ENCODE results near the gene PLXNA3.

- TF ChIP-seq CTCF (IDR thresholded peaks at IDR 0.05) (no peak), POLR2AphosphoS5 (IDR thresholded peaks at IDR 0.05; ENCODE audit: low read depth, low read length) (no peak), SIN3A (IDR thresholded peaks at IDR 0.05; ENCODE audit: borderline replicate concordance, insufficient read depth, low read depth, low read length) (peak; percentile 68; the same call in 1 of the 2 replicates), TCF7L2 (IDR thresholded peaks at IDR 0.05; ENCODE audit: low read depth, low read length) (no peak)
Observed at GRCh38 chrX:154436983-154437752, 20.9 kb upstream of the PLXNA3 start, which contains the start of gene GDI1.

Data from Panc1 (cell line).